Hepatic stellate cell (primary cell): ENCODE results near the gene RABEP2.
"Not testable (repeated sequence)": the region's sequence is repeated elsewhere in the genome, so short reads cannot be mapped to it uniquely, and the experiment has no call there.

Source experiments
- DNase-seq: peaks from one replicate; pipeline ENCODE4 v3.0.0; 2011; ENCODE audit warnings: low spot score

The RABEP2 gene

GRCh38 chr16:28924762-28925385 is at the start of gene RABEP2:
Gene RABEP2, minus strand, starts transcription at chr16:28925238. Its CDS starts 75 bp downstream, at chr16:28925163.
- peak; percentile 100 for DNase-seq

- peak; percentile 99 for DNase-seq
Measured at GRCh38 chr16:28974437-28975157, 49.6 kb upstream of the RABEP2 start, which contains the start of gene SPNS1. Gene SPNS1, plus strand, starts transcription at chr16:28974778. Its CDS starts 374 bp downstream, at chr16:28975152.

- peak; percentile 74 for DNase-seq
Measured at GRCh38 chr16:28974007-28974436, 49.0 kb upstream of the RABEP2 start.

GRCh38 chr16:28969696-28970095 is 44.7 kb upstream of the RABEP2 start:
- DNase-seq: not testable (repeated sequence)

- no peak for DNase-seq
Measured at GRCh38 chr16:28967156-28967555, 42.1 kb upstream of the RABEP2 start.

GRCh38 chr16:28964496-28964895 is 39.5 kb upstream of the RABEP2 start:
- no peak for DNase-seq

- no peak for DNase-seq
Measured at GRCh38 chr16:28964072-28964471, 39.0 kb upstream of the RABEP2 start.

- DNase-seq: no peak
Measured at GRCh38 chr16:28958836-28959235, 33.8 kb upstream of the RABEP2 start.

- DNase-seq: no peak
Measured at GRCh38 chr16:28958216-28958615, 33.2 kb upstream of the RABEP2 start.

- DNase-seq: no peak
Measured at GRCh38 chr16:28951410-28951943, 26.4 kb upstream of the RABEP2 start.

- DNase-seq: peak; percentile 100
Measured at GRCh38 chr16:28950648-28951409, 25.8 kb upstream of the RABEP2 start, which contains the start of gene NFATC2IP. Gene NFATC2IP, plus strand, starts transcription at chr16:28950937. Its CDS starts 75 bp downstream, at chr16:28951012.

- no peak for DNase-seq
Measured at GRCh38 chr16:28946681-28947080, 21.6 kb upstream of the RABEP2 start.

- DNase-seq: no peak
Measured at GRCh38 chr16:28943281-28943680, 18.2 kb upstream of the RABEP2 start.

GRCh38 chr16:28939825-28940224 is 14.8 kb upstream of the RABEP2 start:
- not testable (repeated sequence) for DNase-seq

GRCh38 chr16:28938721-28939120 is 13.7 kb upstream of the RABEP2 start:
- no peak for DNase-seq

GRCh38 chr16:28937222-28937876 is 12.3 kb upstream of the RABEP2 start:
- DNase-seq: no peak

- DNase-seq: no peak
Measured at GRCh38 chr16:28936784-28937155, 11.7 kb upstream of the RABEP2 start.

- DNase-seq: peak; percentile 71
Measured at GRCh38 chr16:28935924-28936783, 11.1 kb upstream of the RABEP2 start.

- DNase-seq: peak; percentile 40
Measured at GRCh38 chr16:28935346-28935745, 10.3 kb upstream of the RABEP2 start.

GRCh38 chr16:28933171-28933570 is 8.1 kb upstream of the RABEP2 start:
- no peak for DNase-seq
